ENCODE results near the gene TMIE. TPM values are rescaled to one million over a fixed set of nuclear protein-coding genes. Genes with fewer than 3 reads are reported as not detected.

TMIE gene
- total and polyA plus RNA-seq, 4 donors, result 0.32 to 0.71 (median 0.57) TPM

DNA sequence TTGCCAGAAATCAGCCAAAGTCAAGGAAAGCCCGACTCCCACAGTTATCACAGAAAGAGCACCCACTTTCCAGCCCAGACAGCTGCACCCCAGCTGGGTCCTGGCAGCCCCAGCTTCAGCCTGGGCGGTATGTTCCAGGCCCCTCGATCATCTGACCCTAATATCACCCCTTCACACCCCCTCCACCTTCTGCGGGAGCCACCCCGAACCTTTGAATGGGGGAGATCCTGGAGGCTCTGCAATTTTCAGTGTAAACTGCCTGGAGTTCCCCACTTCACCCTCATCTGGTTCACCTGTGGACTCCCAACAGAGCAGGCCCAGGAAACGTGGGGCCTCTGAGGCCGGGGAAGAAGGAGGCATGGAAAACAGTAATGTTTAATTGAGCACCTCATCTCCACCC is 10.6 kb downstream of the TMIE start:
- no peaks in the 10 kb centered on the region for H3K9me3 ChIP-seq (ENCODE audit: control insufficient read depth in 4 of 4, insufficient read depth in 3 of 4, low read length in 3 of 4)
- 87 to 92% methylated on average over 7 of the region's 7 CpGs for WGBS, 2 donors
- DNase-seq, result no peak

GRCh38 chr3:46712191-46713049 is 11.2 kb downstream of the TMIE start:
- Histone ChIP-seq H3K9me3 (ENCODE audit: control insufficient read depth in 4 of 4, insufficient read depth in 3 of 4, low read length in 3 of 4) (no peaks in the 10 kb centered on the region), H3K4me1 (ENCODE audit: control insufficient read depth in 5 of 5, insufficient read depth in 5 of 5, low read length in 5 of 5) (no peaks in the 10 kb centered on the region), H3K36me3 (ENCODE audit: control insufficient read depth in 4 of 4, insufficient read depth in 4 of 4, low read length in 4 of 4) (no peaks in the 10 kb centered on the region), H3K27me3 (ENCODE audit: control insufficient read depth in 3 of 3, insufficient read depth in 3 of 3, low read length in 2 of 3) (no peaks in the 10 kb centered on the region), H3K27ac (ENCODE audit: low read depth in 1 of 2, low read length in 1 of 2) (no peak overlapping the region), H3K9ac (ENCODE audit: insufficient read depth in 1 of 2, low read length in 2 of 2) (no peak overlapping the region), H3K4me3 (no peak overlapping the region)
- ATAC-seq (ENCODE audit: insufficient read depth, low FRiP score), result no peak
- TF ChIP-seq, protein P1, sequence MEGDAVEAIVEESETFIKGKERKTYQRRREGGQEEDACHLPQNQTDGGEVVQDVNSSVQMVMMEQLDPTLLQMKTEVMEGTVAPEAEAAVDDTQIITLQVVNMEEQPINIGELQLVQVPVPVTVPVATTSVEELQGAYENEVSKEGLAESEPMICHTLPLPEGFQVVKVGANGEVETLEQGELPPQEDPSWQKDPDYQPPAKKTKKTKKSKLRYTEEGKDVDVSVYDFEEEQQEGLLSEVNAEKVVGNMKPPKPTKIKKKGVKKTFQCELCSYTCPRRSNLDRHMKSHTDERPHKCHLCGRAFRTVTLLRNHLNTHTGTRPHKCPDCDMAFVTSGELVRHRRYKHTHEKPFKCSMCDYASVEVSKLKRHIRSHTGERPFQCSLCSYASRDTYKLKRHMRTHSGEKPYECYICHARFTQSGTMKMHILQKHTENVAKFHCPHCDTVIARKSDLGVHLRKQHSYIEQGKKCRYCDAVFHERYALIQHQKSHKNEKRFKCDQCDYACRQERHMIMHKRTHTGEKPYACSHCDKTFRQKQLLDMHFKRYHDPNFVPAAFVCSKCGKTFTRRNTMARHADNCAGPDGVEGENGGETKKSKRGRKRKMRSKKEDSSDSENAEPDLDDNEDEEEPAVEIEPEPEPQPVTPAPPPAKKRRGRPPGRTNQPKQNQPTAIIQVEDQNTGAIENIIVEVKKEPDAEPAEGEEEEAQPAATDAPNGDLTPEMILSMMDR (IDR thresholded peaks at IDR 0.05; ENCODE audit: control extremely low read depth, extremely low read depth), result no peak
- WGBS, 2 donors, result 84 to 85% methylated on average over 13 of the region's 13 CpGs
- DNase-seq, result no peak

More for the DNA sequence above, 10.6 kb downstream of the TMIE start:
- Histone ChIP-seq H3K27ac (ENCODE audit: low read depth in 1 of 2, low read length in 1 of 2) (no peak overlapping the region), H3K9ac (ENCODE audit: insufficient read depth in 1 of 2, low read length in 2 of 2) (no peak overlapping the region), H3K27me3 (ENCODE audit: control insufficient read depth in 3 of 3, insufficient read depth in 3 of 3, low read length in 2 of 3) (no peaks in the 10 kb centered on the region), H3K4me3 (no peak overlapping the region), H3K4me1 (ENCODE audit: control insufficient read depth in 5 of 5, insufficient read depth in 5 of 5, low read length in 5 of 5) (peaks cover 0 to 2% (median 0%) of the 10 kb centered on the region in 5 donors), H3K36me3 (ENCODE audit: control insufficient read depth in 4 of 4, insufficient read depth in 4 of 4, low read length in 4 of 4) (no peaks in the 10 kb centered on the region)
- no peak for ATAC-seq (ENCODE audit: insufficient read depth, low FRiP score)
- TF ChIP-seq, protein P1 (IDR thresholded peaks at IDR 0.05; ENCODE audit: control extremely low read depth, extremely low read depth), result no peak

DNA sequence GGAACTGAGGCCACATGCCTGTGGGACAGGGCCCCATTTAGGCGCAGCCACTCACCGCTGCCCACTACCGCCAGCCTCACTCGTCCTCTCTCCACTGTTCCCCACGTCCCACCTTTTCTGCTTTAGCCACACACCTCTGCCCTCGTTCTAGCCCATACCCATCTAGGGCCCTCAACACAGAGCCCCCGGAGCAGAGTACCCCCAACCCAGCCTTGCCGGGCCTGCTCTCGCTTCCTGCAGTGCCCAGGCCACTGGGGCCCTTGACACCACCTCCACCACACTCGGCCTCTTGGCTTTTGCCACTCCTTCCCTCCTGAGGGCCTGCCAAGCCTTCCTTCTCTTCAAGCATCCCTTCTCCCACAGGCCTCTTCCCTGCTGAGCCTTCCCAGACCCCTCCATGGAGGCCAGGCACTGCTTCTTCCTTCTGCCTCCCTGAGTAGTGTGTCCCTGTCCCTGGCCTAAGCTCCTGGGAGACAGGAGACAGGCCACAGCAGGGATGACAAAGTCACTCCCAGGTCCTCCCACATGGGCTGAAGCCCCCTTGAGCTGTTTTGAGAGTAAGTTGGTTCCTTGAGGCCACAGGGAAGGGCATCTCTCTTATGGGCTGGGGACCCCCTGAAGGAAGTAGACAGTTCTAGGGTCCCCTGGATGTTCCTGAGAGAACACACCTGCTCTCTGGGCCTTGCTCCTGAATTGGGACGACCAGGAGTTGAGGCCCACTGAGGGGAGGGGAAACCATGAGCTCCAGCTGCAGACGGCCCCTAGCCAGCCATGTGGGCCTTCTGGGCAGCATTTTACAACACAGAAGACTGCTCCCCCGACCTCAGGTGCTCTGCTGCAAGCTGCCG is 12.1 kb downstream of the TMIE start:
- H3K9ac ChIP-seq (ENCODE audit: insufficient read depth in 1 of 2, low read length in 2 of 2), result no peak overlapping the region
- no peaks in the 10 kb centered on the region for H3K27me3 ChIP-seq (ENCODE audit: control insufficient read depth in 3 of 3, insufficient read depth in 3 of 3, low read length in 2 of 3)
- H3K4me1 ChIP-seq (ENCODE audit: control insufficient read depth in 5 of 5, insufficient read depth in 5 of 5, low read length in 5 of 5), result no peaks in the 10 kb centered on the region
- WGBS, 2 donors, result 84 to 87% methylated on average over 14 of the region's 14 CpGs
- H3K9me3 ChIP-seq (ENCODE audit: control insufficient read depth in 4 of 4, insufficient read depth in 3 of 4, low read length in 3 of 4), result no peaks in the 10 kb centered on the region
- TF ChIP-seq, protein P1 (IDR thresholded peaks at IDR 0.05; ENCODE audit: control extremely low read depth, extremely low read depth), result no peak
- no peak overlapping the region for H3K4me3 ChIP-seq
- no peaks in the 10 kb centered on the region for H3K36me3 ChIP-seq (ENCODE audit: control insufficient read depth in 4 of 4, insufficient read depth in 4 of 4, low read length in 4 of 4)
- no peak overlapping the region for H3K27ac ChIP-seq (ENCODE audit: low read depth in 1 of 2, low read length in 1 of 2)
- ATAC-seq (ENCODE audit: insufficient read depth, low FRiP score) (no peak), DNase-seq (no peak)
